ENCODE results near the gene DIP2C.

The DIP2C gene

GRCh38 chr10:546451-546850 lies 143.0 kb downstream of the DIP2C start:
- TF ChIP-seq CTCF (conservative IDR thresholded peaks at IDR 0.05) (no peak), ZFX (IDR thresholded peaks at IDR 0.05) (no peak)
- peak overlapping the region; percentile 93 for H3K27ac ChIP-seq

- no peak for TF ChIP-seq ZFX (IDR thresholded peaks at IDR 0.05)
- TF ChIP-seq CTCF (conservative IDR thresholded peaks at IDR 0.05): no peak
- H3K27ac ChIP-seq: no peak overlapping the region
Measured at GRCh38 chr10:543862-544822, 145.3 kb downstream of the DIP2C start.

- H3K27ac ChIP-seq: no peak overlapping the region
- TF ChIP-seq ZFX (IDR thresholded peaks at IDR 0.05): no peak
- TF ChIP-seq CTCF (conservative IDR thresholded peaks at IDR 0.05): no peak
Measured at GRCh38 chr10:543131-543530, 146.3 kb downstream of the DIP2C start.

- H3K27ac ChIP-seq: no peak overlapping the region
- TF ChIP-seq CTCF (conservative IDR thresholded peaks at IDR 0.05): no peak
- no peak for TF ChIP-seq ZFX (IDR thresholded peaks at IDR 0.05)
Measured at GRCh38 chr10:541750-542371, 147.6 kb downstream of the DIP2C start.

GRCh38 chr10:541041-541440 lies 148.4 kb downstream of the DIP2C start:
- TF ChIP-seq ZFX (IDR thresholded peaks at IDR 0.05) (no peak), CTCF (conservative IDR thresholded peaks at IDR 0.05) (no peak)

GRCh38 chr10:538895-539294 lies 150.6 kb downstream of the DIP2C start:
- no peak for TF ChIP-seq CTCF (conservative IDR thresholded peaks at IDR 0.05)
- no peak for TF ChIP-seq ZFX (IDR thresholded peaks at IDR 0.05)

More at GRCh38 chr10:541041-541440, 148.4 kb downstream of the DIP2C start:
- H3K27ac ChIP-seq: no peak overlapping the region

GRCh38 chr10:536935-537334 lies 152.5 kb downstream of the DIP2C start:
- no peak overlapping the region for H3K27ac ChIP-seq
- TF ChIP-seq CTCF (conservative IDR thresholded peaks at IDR 0.05) (no peak), ZFX (IDR thresholded peaks at IDR 0.05) (no peak)

More at GRCh38 chr10:538895-539294, 150.6 kb downstream of the DIP2C start:
- H3K27ac ChIP-seq: no peak overlapping the region
